ENCODE data around the gene CAPN7. TPM values are rescaled to one million over a fixed set of nuclear protein-coding genes. Genes with fewer than 3 reads are reported as not detected.

The CAPN7 gene
- total RNA-seq, 4 donors from 2014 or later: 37.5 to 88.4 (median 59.5) TPM

- peaks cover 0 to 68% (median 27%) of the 10 kb centered on the region in 3 donors for H3K4me1 ChIP-seq
- peak overlapping the region in 3 of 4 donors; percentile 57 to 77 (median 76) for H3K27ac ChIP-seq
- TF ChIP-seq CTCF (IDR thresholded peaks at IDR 0.05) (no peak), POLR2A (IDR thresholded peaks at IDR 0.05) (no peak), EP300 (IDR thresholded peaks at IDR 0.05) (peak; percentile 58), POLR2AphosphoS5 (IDR thresholded peaks at IDR 0.05) (peak; percentile 64)
- no peaks in the 10 kb centered on the region for H3K27me3 ChIP-seq
- H3K36me3 ChIP-seq: no peaks in the 10 kb centered on the region
- peak; percentile 55 for ATAC-seq
- no peaks in the 10 kb centered on the region for H3K9me3 ChIP-seq
- 57 to 68% methylated on average over 7 to 9 of the region's 13 CpGs for WGBS, 2 donors (ENCODE audit: low coverage in 1 of 2)
- H3K4me3 ChIP-seq: no peak overlapping the region
These were observed 86.9 kb downstream of the CAPN7 start for GRCh38 chr3:15292765-15293522.

- no peaks in the 10 kb centered on the region for H3K36me3 ChIP-seq
- peak overlapping the region; percentile 47 to 76 (median 70) for H3K27ac ChIP-seq
- 75 to 83% methylated on average over 4 to 5 of the region's 5 CpGs for whole genome bisulfite sequencing, 2 donors (ENCODE audit: low coverage in 1 of 2)
- H3K9me3 ChIP-seq: no peaks in the 10 kb centered on the region
- ATAC-seq: peak; percentile 44
- H3K4me3 ChIP-seq: no peak overlapping the region
- H3K4me1 ChIP-seq: peaks cover 0 to 61% (median 27%) of the 10 kb centered on the region in 3 donors
- no peaks in the 10 kb centered on the region for H3K27me3 ChIP-seq
- peak; percentile 8 for TF ChIP-seq POLR2AphosphoS5 (IDR thresholded peaks at IDR 0.05)
- no peak for TF ChIP-seq EP300 (IDR thresholded peaks at IDR 0.05)
These were observed 88.9 kb downstream of the CAPN7 start for GRCh38 chr3:15294929-15295328.

DNA sequence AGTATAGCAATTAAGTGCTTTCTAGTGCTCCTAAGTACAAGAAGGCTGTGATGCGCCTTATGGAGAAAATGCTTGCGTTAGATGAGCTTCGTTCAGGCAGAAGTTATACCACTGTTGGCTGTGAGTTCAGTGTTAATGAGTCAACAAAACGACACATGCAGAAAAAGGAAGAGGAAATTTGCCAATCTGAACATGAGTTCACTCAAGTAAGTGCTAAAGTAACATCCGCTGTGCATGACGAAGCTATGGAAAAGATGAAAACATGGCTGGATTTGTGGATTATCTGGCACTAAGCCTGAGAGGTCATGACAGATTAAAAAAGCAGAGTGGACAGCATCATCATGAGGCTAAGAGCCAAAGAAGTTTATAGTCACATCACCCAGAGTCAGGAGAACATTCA is 89.5 kb downstream of the CAPN7 start:
- no peaks in the 10 kb centered on the region for H3K9me3 ChIP-seq
- H3K27me3 ChIP-seq: no peaks in the 10 kb centered on the region
- ATAC-seq: peak; percentile 61
- H3K4me1 ChIP-seq: peaks cover 0 to 65% (median 27%) of the 10 kb centered on the region in 3 donors
- no peak overlapping the region for H3K4me3 ChIP-seq
- no peaks in the 10 kb centered on the region for H3K36me3 ChIP-seq
- no peak for TF ChIP-seq CTCF (IDR thresholded peaks at IDR 0.05)
- TF ChIP-seq POLR2A (IDR thresholded peaks at IDR 0.05): no peak
- no peak for TF ChIP-seq EP300 (IDR thresholded peaks at IDR 0.05)
- peak; percentile 74 for TF ChIP-seq POLR2AphosphoS5 (IDR thresholded peaks at IDR 0.05)
- WGBS, 2 donors (ENCODE audit: low coverage in 1 of 2): 39 to 63% methylated on average over 5 to 6 of the region's 6 CpGs
- H3K27ac ChIP-seq: peak overlapping the region; percentile 47 to 76 (median 70)

GRCh38 chr3:15297608-15298350 is 91.7 kb downstream of the CAPN7 start:
- Histone ChIP-seq H3K27ac (peak overlapping the region in 1 of 4 donors; percentile 76), H3K36me3 (peaks cover 0 to 15% of the 10 kb centered on the region in 2 donors), H3K9me3 (no peaks in the 10 kb centered on the region), H3K4me1 (peaks cover 0 to 48% (median 18%) of the 10 kb centered on the region in 3 donors), H3K4me3 (no peak overlapping the region), H3K27me3 (no peaks in the 10 kb centered on the region)
- no peak for ATAC-seq
- WGBS, 2 donors (ENCODE audit: low coverage in 1 of 2): 51% methylated on average over 2 of the region's 4 CpGs; no CpG with 5 or more reads in 1 of the 2 donors
- TF ChIP-seq CTCF (IDR thresholded peaks at IDR 0.05): no peak
- TF ChIP-seq POLR2A (IDR thresholded peaks at IDR 0.05): no peak
- no peak for TF ChIP-seq EP300 (IDR thresholded peaks at IDR 0.05)
- TF ChIP-seq POLR2AphosphoS5 (IDR thresholded peaks at IDR 0.05): no peak

DNA sequence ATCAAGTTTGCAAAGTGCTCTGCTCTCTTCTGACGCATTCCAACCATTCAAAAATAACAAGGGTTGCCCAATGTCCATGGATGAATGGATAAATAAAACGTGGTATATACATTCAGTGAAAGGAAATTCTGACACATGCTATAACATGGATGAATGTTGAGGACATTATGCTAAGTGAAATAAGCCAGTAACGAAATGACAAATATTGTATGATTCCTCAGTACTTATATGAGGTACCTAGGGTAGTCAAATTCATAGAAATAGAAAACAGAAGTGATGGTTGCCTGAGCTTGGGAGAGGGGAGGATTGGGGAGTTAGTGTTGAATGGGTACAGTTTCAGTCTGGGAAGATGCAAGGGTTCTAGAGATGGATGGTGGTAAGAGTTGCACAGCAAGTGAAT is 92.5 kb downstream of the CAPN7 start:
- WGBS, 2 donors (ENCODE audit: low coverage in 1 of 2): 77 to 87% methylated on average over 3 of the region's 3 CpGs
- TF ChIP-seq CTCF (IDR thresholded peaks at IDR 0.05): no peak
- no peak for TF ChIP-seq POLR2AphosphoS5 (IDR thresholded peaks at IDR 0.05)
- no peak for TF ChIP-seq EP300 (IDR thresholded peaks at IDR 0.05)
- TF ChIP-seq POLR2A (IDR thresholded peaks at IDR 0.05): no peak
- peaks cover 0 to 40% (median 11%) of the 10 kb centered on the region in 3 donors for H3K4me1 ChIP-seq
- no peak overlapping the region for H3K4me3 ChIP-seq
- peak overlapping the region in 1 of 4 donors; percentile 32 for H3K27ac ChIP-seq
- no peak for ATAC-seq
- H3K9me3 ChIP-seq: no peaks in the 10 kb centered on the region
- H3K36me3 ChIP-seq: peaks cover 0 to 22% of the 10 kb centered on the region in 2 donors
- no peaks in the 10 kb centered on the region for H3K27me3 ChIP-seq

All from gastroesophageal sphincter (tissue), 4 donors.